GM12801 (cell line): ENCODE data around the gene CAPN5.

Experiments used
- TF ChIP-seq, protein P1 (sequence below): IDR thresholded peaks from one replicate; pipeline ENCODE4 v1.5.1; 2011; ENCODE audit warnings: control low read depth; ENCODE audit not compliant: insufficient read length; ENCODE audit errors: extremely low read depth

CAPN5 gene

GRCh38 chr11:77038029-77038824 lies 28.5 kb upstream of the CAPN5 start:
- TF ChIP-seq, protein P1, sequence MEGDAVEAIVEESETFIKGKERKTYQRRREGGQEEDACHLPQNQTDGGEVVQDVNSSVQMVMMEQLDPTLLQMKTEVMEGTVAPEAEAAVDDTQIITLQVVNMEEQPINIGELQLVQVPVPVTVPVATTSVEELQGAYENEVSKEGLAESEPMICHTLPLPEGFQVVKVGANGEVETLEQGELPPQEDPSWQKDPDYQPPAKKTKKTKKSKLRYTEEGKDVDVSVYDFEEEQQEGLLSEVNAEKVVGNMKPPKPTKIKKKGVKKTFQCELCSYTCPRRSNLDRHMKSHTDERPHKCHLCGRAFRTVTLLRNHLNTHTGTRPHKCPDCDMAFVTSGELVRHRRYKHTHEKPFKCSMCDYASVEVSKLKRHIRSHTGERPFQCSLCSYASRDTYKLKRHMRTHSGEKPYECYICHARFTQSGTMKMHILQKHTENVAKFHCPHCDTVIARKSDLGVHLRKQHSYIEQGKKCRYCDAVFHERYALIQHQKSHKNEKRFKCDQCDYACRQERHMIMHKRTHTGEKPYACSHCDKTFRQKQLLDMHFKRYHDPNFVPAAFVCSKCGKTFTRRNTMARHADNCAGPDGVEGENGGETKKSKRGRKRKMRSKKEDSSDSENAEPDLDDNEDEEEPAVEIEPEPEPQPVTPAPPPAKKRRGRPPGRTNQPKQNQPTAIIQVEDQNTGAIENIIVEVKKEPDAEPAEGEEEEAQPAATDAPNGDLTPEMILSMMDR, result no peak

DNA sequence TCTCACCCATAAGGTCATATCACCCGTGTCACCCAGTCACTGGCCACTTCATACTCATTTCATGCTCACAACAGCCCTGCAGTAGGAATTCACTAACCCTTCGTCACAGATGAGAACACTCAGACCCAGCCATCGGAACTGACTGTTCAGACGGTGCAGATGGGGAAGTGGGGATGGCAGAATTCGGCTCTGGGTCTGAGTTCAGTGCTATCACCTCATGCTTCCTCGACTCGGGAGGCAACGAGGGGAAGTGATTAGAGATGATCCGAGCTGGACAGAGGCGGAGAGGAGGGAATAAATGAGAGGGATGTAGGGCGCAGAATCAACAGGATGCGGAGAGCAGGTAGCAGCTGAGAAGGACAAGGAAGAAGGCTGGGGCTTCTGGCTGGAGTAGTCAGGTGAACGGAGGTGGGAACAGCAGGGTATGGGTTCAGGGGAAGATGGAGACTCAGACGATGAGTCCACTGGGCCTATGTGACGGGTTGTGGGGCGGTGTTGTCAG lies 27.9 kb upstream of the CAPN5 start:
- TF ChIP-seq, protein P1, result no peak

GRCh38 chr11:77039491-77040400 lies 27.0 kb upstream of the CAPN5 start:
- TF ChIP-seq, protein P1, result no peak

GRCh38 chr11:77040401-77040777 lies 26.4 kb upstream of the CAPN5 start:
- TF ChIP-seq, protein P1, result no peak

DNA sequence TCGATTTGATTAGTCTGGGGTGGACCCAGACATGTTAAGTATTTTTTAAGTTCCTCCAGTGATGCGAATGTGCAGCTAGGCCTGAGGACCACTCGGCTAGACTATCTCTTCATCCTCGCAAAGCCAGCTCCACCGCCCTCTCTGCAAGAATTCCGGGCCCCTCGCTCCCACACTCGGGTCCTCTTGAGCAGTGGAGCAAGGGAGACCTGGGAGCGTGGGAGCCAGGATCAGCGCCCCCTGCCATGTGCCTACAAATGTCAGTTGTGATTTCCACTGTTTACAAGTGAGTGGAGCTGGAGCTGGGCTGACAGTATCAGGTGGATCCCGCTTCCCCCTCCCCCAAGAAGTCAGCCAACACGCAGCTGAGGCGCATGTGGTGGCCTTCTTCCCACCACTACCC lies 25.9 kb upstream of the CAPN5 start:
- TF ChIP-seq, protein P1, result no peak

DNA sequence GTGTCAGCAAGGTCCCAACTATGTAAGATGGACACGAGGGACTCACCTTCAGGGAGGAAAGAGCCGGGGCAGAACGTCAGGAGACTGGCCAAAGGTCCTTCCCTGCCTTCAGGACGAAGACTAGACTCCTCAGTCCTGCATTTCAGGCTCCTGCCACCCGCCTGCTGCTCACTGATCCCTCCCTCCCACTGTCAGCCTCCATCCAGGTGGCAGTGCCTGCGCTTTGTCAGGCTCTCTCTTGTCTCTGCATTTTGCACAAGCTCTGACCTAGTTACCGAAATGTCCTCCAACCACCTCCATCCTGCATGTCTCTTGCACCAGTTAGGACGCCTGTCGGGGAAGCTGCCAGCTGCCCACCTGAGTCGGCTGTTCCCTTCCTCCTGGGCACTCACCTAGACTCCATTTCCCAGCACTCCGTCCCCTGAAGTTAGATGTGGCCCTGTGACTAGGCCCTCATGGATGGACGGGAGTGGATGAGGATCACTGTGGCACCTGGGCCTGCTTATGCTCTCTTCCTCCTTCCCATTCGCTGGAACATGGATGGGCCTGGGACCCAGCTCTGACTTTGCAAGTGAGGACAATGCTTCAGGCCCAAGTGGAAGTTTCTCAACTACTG lies 24.6 kb upstream of the CAPN5 start:
- TF ChIP-seq, protein P1, result no peak

DNA sequence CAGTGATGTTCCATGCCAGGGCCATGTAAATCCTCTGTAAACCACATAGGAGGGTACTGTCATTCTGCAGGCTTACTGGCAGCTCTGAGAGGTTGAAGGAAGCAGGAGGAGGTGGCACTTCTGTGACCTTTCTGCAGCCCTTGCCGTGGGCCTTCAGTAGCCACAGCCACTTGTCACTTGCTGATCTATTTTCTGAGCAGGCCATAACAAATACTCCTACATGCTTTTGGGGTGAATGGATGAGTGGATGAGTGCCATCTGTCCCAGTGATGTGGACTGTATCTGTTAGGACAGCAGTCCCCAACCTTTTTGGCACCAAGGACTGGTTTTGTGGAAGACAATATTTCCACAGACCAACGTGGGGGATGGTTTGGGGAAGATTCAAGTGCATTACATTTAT lies 22.4 kb upstream of the CAPN5 start:
- TF ChIP-seq, protein P1, result no peak
